HG02852 (cell line): ENCODE results near the gene FILIP1L.
A peak's percentile ranks its signal among the peaks of the same experiment; 100 is the strongest.

ENCODE experiments used
- ATAC-seq: cut with Tn5 transposase; IDR thresholded peaks from one replicate; pipeline ENCODE4 v1.9.1; 2021; ENCODE audit warnings: mild to moderate bottlenecking, moderate library complexity; ENCODE audit not compliant: unreplicated experiment

FILIP1L gene

DNA sequence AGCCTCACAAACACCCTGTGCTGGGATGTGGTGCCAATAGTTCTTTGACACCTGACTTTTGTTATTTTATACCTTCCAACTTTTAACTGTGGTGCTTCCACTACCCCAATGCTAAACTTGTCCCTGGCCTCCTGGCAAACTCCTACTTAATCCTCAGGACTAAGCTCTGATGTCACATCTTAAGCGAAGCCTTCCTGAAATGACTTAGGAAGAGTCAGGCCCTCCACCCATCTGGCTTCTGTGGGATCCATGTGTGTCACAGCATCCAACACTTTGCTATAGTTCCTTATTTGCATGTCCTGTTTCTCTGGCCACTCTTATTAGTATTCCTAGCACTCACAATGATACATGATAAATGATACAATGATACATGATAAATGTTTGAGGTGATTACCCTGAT is 133.2 kb downstream of the FILIP1L start:
- no peak for ATAC-seq

DNA sequence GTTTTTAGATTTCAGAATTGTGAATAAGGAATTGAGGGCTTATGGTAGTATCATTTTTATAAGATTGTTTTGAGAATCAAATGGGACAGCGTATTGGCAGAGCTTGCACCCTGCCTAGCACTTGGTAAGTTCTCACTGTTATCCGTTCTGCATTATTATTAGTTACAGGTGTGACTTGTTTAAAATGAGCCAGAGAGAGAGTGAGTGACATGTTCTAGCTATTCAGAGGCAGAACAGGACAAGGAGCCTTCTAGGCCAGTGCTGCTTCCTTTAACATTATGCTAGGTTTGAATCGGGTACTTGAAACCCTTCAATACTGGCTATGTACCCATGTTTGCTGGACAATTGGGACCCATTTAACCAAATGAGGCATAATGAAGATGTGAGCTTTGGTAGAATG is 133.7 kb downstream of the FILIP1L start:
- no peak for ATAC-seq

DNA sequence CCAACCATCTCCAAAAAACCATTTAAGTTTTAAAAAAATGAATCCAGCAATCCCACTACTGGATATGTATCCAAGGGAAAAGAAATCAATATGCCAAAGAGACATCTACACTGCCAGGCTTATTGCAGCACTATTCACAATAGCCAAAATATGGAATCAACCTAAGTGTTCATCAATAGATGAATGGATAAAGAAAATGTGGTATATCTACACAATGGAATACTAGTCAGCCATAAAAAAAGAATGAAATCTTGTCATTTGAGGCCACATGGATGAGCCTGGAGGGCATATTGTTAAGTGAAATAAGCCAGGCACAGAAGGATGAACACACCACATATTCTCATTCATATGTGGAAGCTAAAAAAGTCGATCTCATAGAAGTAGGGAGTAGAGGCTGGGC is 136.1 kb downstream of the FILIP1L start:
- ATAC-seq: no peak

DNA sequence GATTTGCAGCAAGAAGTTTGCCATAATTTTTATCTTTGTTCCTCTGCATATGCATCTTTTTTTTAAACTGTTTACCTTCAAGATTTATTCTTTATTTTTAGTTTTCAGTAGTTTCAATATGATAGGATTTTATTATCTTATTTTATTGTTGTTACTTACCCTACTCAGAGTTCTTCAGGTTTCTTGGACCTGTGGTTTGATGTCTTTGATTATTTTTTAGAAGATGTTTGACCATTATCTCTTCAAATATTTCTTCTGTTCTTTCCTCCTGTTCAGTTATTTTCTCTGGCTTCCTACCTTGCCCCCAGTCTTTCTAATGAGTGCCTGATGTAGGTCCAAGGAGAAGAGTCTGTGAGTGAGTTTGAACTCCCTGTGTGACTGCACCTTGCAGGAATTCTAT is 137.7 kb downstream of the FILIP1L start:
- no peak for ATAC-seq

DNA sequence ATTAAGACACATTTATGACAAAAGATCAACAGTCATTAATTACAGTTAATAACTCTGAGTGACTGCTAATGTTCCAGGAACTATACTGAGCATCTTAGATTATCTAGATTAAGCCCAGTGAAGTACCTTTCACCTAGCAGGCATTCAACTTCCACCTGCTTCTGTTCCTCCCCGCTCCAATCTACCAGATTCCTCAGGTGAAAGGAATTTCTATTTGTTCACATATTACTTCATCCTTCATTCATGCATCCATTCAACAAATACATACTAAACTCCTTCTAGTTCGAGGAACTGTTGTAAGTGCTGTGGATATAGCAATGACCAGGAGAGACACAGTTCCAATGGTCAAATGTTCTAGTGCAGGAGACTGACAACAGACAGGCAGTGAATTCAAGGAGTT is 139.3 kb downstream of the FILIP1L start:
- no peak for ATAC-seq

DNA sequence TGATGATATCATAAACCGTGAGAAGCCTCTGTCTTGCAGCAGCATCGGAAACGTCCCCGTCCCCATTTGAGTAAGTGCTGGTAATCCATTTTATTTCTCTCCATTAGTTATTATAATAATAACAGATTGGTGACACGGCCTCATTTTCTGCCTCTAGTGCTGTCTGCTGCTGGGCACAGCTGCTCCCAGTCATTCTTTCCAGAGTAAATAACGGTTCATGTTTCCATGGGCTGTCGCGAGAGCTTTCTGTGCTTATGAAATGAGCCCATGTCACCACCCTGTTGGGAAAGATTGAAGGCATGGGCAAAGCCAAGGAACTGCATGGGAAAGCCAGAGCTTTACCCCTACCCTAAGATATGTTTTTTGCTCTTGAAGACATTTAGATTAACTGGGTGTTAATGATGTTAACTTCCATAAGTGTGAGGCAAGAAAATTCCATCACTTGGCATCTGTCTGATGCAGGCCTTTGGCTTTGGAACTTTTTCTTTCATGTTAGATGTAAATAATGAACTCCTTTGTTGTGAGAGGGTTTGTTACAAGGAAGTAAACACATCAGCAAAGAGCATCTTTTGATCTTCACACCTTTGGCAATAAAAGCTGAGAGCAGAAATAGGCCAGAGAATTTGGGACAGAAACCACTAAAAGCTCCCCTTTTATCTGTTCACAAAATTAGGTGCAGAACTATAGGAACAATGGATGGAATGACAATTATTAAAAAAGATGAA is 141.8 kb downstream of the FILIP1L start:
- ATAC-seq: no peak

DNA sequence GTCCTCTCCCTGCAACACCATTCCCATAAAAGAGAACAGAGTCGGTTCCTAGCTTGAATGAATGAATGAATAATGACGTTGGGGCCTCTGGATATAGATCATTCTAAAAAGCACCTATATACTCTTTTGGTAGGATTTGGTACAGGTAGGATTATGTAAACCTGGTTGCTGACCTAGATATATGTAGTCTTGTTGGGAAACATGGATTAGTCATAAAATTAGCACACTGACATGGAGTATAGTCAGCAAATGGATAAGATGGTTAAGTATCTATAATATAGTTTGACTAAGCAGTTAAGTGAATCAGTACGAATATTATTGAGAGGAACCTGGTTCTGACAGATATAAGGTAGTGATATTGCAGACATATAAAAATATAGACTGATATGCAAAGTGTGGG is 142.5 kb downstream of the FILIP1L start:
- ATAC-seq: no peak

DNA sequence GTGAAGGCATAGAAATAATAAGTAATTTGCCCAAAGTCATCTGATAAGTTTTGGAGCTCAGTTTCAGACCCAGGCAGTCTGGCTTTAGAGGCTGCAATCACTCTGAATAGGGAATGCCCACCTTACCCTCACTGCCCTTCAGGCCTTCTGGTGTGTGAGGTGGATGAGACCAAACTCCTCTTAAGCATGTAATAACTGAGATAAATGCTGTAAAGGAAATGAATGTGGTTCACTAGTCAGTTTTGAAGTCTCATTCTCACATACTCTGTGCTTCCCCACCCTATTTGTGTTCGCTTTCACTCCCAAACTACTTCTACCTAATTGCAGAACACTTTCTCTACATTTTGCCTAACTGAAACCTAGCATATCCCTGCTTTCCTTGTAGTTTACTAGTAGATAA is 144.1 kb downstream of the FILIP1L start:
- peak; percentile 99 for ATAC-seq

DNA sequence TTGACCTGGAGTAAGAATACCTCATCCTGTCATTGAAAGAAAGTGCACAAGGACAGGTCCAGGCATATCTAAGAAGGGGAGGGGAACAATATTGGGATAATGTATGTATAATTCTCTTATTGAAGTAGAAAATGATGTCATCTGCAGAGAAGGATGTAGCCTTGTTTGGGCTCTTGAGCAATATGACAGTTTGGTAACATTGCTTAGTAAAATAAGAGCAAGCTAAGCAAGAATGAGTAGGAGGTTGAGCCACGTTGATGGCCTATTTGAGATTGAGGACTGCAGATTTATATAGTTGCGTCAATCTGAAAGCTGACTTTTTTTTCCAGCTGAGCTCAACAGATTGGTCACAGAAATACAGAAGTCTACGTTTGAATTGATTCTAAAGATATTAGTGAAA is 145.2 kb downstream of the FILIP1L start:
- no peak for ATAC-seq

DNA sequence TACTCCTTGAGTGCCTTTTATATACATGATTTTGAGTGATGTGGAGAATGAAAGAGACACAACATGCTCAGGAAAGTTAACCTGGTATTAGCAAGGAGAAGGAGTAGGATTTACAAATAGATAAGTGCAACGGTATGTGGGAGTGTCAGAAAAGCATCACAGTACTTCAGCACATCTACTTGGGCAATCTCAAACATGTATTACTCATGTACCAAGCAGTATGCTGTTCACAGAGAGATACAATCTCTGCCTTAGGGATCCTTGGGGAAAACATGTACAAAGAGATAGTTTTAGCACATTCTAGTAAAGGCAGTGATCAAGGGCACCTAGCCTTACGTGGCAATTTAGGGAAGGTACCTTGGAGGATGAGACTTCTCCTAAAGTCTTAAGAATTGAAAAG is 146.5 kb downstream of the FILIP1L start:
- ATAC-seq: no peak

DNA sequence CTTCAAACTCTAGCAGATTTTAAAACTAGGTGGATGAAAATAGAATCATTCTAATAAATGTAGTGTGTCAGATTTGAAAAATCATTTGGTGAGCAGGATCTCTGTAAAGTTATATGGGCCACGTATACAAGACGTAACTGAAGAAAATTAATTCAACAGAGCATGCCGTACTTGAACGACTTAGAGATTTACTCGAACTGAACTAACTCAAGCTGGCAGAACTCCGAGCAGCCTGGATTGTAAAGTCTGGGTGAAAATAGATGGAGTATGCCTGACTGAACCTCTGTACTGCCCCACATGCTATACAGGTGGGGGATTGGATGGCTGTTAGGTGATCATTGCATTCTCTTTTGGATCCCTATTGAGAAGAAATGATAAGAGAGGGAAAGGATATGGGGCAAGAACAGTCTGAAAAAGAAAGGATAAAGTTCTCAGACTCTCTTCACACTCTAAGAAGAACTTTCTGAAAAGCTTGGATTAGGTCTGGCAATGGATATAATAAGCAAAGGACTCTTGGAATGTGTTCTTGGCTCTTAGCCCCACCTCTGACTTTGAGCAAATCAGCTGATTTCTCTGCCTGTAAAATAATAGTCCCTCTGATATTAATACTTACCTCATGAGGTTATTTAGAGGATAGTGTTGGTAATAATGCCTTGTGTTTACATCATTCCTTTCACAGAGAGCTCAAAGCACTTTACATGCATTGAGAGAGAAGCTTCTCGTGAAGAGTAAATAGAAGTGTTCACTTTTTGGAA is 147.5 kb downstream of the FILIP1L start:
- ATAC-seq: no peak

DNA sequence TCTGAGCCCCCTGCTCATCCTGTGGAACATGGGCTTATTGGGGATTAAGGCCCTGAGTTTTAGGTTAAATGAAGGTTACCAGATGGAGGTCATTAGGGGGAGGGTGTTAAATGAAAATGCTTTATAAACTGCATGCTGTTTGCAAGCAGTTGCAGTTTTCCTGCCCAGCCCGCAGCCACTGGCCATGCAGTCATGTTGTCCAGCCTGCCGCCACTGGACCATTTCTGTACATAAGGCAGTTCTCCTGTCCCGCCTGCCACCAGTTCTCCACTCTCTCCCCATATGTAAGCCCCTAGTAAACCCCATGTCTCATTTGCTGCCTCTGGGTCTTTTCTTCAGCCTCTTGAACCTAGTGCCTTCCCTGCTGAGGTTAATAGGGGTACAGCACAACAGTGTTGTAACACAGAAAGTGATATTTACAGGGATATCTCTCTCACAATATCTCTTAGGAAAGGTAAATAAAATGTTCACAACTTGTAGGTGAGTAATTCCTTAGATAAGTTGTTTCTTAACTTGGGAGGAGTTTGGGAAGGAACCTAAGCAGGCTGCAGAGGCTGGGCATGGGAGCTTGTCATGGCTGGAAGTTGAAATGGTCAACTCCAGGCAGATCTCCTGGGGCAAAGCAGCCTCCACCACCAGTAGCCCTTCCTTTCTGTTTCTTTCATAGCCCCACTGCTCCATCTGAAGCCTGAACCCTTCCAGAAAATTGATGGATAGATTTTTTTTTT is 148.5 kb downstream of the FILIP1L start:
- no peak for ATAC-seq

DNA sequence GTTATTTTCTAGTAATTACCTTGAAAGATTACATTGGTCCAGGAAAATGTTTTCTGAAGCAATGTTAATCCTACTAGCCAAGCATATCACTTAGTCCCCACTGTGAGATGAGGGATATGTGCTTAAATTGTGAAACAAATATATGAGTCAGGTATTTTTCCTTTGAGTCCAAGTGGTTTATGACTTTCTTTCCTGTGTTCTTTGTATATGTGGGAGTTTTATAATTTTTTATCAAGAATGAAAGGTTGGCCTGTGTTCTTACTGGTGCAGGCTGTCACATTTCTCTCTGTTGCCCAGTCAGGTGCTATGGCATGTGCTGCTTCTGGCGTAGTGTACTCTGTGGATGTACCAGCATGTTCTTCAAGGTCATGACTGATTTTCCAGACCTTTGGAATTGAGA is 149.2 kb downstream of the FILIP1L start:
- ATAC-seq: no peak

DNA sequence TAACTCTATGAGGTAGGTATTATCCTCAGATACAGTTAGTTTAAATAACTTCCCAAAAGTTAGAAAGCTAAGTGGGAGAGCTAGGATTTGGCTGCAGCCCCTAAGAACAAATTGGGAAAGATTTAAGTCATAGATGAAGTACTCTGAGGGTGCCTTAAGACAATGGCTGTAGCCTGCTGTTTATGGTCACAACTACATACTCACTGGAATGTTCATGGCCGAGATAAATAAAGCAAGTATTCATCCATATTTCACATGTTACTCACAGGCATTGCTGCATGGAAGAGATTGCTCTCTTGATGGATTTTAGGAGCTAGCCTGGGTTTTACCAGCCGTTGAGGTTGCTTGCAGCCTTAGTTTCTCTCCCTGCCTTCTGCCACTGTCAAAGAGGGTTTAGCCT is 151.6 kb downstream of the FILIP1L start:
- no peak for ATAC-seq

DNA sequence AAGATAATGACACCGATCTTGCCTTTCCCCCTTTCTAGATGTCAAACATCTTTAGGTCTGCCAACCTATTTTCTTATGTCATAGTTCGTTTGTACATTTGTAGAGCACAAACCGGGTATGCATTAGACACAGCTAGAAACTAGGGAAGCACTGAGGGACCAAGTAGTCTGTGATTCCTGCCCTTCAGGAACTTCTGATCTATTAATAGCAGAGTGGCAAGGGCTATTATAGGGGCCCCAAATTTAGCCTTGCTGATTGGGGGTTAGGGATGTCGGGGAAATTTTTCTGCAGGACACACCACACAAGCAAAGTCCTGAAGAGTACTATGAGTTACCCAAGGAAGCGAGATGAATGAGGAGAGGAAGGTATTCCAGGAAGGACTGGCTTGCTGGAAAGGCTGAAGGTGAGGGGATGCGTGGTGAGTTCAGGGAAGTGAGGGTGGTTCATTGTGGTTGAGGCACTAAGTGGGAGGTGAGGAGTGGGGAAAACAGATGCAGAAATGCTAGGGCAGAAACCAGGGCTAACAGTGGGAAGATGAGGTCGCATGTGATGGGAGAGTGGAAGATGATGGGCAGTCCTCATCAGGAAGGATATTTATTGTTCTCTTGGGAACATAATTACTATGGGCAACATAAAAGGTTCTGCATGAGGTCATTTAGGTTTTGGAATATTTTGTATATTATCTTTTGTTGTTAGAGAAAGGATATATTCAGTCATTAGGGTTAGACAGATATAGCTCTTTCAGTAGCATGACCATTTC is 152.4 kb downstream of the FILIP1L start:
- ATAC-seq: no peak

DNA sequence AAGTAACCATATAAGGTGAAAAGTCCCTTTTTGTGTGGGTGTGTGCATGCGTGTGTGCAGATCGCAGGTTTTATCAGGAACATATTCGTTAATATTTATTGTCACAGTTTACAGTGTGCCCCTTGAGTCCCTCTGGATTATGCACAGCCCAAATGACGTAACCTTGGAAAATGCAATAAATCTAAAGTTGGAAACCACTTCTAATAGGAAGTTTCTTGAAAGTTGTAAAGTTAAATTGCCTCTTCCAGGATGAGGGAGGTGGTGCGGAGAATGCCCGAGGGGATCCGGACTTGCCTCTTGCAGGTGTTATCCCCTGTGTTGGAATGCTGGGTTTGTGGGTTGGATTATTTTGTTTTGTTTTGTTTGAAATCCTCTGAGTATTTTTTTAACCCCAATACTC is 153.4 kb downstream of the FILIP1L start:
- ATAC-seq: no peak

DNA sequence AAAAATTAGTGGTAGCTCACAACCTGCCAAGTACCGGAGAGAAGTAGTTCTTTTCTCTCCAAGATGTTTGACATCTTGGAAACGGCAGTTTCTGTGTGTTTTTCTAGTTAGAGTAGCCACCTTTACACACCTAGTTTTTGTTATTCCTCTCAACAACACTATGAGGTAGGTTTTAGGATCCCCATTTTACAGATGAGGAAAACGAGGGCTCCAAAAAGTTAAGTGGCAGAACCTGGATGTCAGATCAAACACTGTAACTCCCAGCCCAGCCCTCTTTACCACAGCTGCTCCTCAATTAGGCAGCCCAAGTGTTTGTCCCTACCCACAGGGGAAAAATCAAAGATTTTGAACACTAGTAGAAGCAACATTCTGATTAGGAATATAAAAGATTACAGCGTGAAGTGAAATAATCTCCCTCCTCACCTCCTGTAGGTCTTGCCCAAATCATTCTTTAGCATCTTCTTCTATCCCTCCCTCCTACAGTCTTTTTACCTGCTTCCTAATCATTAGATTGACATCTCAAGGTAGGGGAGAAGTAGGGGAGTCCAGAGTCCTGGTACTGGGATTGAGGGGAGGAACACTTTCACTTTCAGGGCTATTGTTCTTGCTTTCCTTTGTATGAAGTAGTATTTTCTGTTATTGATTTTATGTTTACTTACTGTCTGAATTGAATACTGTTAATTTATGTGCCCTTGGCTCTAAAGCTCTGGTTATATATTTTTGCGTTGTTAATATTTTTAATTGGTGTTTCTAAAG is 154.0 kb downstream of the FILIP1L start:
- ATAC-seq: no peak

DNA sequence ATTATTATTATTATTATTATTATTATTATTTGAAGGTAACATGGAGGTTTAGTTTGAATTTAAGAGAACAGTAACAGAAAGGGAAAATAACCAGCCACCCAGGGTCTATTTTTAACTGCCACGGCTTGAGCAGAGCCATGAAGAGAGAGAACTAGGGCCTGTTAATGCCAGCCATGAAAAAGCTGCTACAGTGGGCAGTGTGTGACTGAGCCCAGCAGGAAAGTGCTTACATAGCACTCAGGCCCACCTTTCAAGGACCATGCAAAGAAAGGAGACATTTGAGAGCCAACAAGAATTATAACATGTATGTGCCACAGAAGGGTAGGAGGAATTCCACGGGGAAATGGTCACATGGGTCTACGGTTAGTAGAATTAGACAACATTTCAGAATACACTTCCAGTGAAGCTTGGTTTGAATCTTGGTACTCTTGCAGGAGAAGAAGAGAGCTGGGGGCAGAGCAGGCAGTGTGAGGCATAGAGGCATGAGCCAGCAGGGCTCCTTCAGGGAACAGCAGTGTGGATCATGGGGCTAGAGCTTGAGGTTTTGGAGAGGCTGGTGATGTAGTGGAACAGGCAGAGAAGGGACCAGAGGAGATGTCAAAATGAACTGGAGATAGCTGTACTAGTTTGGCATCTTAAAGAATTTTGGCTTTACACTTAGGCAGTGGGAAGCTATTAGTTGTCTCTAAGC is 155.9 kb downstream of the FILIP1L start:
- ATAC-seq: no peak

DNA sequence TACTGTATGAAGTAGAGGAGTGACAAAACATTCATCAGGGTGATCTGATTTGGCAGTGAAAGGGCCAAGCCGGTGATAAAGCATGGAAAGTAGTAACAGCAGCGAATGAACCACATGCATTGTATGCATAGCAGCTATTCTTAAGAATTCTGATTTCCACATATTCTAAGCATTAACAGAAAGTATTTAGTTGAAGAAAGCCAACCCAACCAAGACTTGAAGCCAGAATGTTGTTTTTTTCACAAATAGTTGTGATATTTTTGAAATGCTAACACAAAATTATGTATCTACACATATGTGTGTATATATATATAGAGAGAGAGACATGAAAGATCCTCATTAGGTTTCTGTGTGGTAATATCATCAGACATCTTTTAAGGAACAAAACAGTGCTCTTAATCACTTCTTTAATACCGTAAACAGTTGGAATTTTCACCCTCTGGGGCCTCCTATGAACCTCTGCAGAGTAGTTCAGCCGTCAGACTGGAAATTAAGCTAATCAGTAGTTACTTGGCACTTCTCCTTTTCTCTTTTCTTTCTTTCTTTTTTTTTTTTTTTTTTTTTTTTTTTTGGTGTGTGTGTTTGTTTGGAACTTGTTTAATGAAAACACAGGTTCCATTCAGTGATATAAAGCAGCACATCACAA is 157.0 kb downstream of the FILIP1L start:
- ATAC-seq: no peak
